ENCODE data around the gene ENHO.

The ENHO gene

DNA sequence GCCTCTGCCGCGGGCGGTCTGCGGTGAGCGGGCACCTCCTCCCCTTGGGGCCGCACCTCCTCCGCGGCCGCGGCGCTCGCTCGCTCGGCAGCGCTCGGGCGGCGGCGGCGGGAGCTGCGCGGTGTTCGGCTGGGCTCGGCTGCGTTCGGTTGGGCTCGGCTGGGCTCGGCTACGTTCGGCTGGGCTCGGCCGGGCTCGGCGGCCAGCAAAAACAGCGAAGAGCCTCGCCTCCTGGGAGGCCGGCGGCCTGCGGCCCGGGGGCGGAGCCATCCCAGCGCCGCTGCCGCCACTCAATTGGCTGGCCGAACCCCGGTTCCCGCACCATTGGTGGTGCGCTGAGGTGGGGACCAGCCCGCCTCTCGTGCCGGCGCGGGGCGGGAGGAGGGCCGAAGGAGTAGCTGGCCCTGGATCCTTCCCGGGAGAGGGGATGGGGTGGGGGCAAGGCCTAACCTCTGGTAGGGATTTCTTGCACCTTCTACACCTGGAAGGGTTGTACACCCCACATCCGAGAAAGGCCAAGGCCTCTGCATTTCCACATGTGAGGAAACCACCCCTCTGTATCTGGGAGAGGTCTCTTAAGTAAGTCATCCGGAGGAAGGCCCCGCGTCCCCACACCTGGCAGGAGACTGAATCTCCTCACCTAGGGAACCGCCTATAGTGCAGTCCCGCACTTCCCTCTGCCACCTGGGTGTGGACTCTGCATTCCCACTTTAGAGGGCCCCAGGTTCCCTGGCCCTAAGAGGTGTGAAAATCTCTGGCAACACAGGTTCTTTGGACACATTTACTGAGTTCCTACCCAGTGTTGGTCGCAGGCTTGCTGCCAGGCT, at the start of gene ENHO:
Gene ENHO (minus strand): TSS at position 20 of the 827 bp plus-strand sequence. CDS start 1,295 bp downstream, outside the sequence.
- peak; percentile 72 for DNase-seq (ENCODE audit: low read depth, low spot score)

- no peak for DNase-seq (ENCODE audit: low read depth, low spot score)
Observed at GRCh38 chr9:34572092-34572491, 49.3 kb upstream of the ENHO start.

- no peak for DNase-seq (ENCODE audit: low read depth, low spot score)
Observed at GRCh38 chr9:34571481-34571810, 48.7 kb upstream of the ENHO start.

- DNase-seq (ENCODE audit: low read depth, low spot score), result no peak
Observed at GRCh38 chr9:34570809-34571480, 48.2 kb upstream of the ENHO start.

- no peak for DNase-seq (ENCODE audit: low read depth, low spot score)
Observed at GRCh38 chr9:34570376-34570775, 47.6 kb upstream of the ENHO start.

DNA sequence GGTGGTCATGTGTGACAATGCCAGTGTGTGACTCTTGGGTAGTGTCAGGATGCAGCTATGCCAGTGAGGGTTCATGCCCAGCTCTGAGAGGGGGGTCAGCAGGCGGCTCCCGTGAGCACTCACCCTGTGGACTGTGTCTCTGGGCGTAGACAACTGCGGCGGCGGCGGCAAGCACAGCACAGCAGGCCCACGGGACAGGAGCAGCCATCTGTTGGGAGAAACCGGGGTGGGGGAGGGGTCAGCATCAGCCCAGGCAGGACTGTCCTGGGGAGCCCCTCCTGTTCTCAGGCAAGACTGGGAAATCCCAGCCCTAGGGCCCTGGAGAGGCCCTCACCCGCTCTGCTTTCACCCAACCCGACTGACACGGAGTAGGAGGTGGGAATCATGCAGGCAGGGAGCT, 46.0 kb upstream of the ENHO start:
- DNase-seq (ENCODE audit: low read depth, low spot score), result no peak

GRCh38 chr9:34568133-34568532, 45.3 kb upstream of the ENHO start:
- DNase-seq (ENCODE audit: low read depth, low spot score), result no peak

DNA sequence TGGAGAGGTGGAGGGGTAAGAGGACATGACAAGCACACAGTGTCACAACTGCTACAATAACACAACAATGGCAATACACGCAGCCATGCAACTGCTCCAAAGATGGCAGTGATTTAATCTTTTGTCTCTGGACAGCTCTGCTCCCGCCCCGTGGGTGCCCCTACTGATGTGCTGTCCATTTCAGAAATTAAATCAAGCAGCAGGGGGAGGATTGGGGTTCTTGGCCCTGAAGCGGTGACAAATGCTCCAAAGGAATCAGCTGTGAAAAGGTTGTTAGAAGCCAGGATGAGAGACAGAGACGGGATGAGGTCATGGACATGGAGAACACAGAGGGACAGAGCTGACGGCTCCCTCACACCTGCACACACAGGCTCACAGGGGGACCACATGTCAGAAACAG, 44.2 kb upstream of the ENHO start:
- DNase-seq (ENCODE audit: low read depth, low spot score), result no peak

DNA sequence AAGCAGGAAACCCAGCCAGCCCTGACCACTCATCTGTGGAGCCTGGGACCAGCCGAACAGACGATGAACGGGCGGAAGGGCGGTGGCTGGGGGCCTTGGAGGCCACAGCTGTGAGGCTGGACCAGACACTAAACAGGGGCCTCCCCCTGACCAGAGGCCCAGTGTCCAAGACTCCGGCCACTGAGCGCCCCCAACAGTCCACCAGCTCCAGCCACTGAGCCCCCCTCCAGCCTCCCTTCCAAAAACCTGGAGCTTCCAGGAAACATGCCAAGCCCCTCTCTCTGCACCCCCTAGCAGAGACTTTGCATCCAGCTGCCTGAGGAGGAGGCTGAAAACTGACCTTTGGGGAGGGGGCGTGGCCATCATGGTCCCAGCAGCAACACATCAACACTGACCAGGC, 43.5 kb upstream of the ENHO start:
- DNase-seq (ENCODE audit: low read depth, low spot score), result no peak

GRCh38 chr9:34565856-34566255, 43.1 kb upstream of the ENHO start:
- no peak for DNase-seq (ENCODE audit: low read depth, low spot score)

DNA sequence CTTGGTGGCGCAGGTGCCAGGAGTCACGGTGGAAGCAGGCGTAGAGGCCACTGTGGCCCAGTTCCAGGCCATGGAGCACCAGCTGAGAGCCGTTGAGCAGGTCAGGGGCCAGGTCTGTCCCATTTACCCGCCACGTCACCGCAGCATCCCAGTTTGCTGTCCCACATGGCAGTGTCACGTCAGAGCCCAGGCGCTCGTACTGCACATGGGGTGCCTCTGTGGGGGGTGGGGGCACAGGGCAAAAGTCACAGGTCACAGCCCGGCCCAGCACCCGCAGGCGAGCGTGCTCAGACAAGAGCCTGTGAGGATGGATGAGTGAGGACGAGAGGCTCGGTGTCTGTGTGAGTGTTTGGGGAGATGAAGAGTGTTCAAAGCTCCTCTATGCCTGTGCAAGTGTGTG, 41.8 kb upstream of the ENHO start:
- no peak for DNase-seq (ENCODE audit: low read depth, low spot score)

- no peak for DNase-seq (ENCODE audit: low read depth, low spot score)
Observed at GRCh38 chr9:34563262-34563661, 40.5 kb upstream of the ENHO start.

GRCh38 chr9:34562135-34562745, 39.5 kb upstream of the ENHO start:
- no peak for DNase-seq (ENCODE audit: low read depth, low spot score)

- DNase-seq (ENCODE audit: low read depth, low spot score), result no peak
Observed at GRCh38 chr9:34560599-34561214, 37.9 kb upstream of the ENHO start.

DNA sequence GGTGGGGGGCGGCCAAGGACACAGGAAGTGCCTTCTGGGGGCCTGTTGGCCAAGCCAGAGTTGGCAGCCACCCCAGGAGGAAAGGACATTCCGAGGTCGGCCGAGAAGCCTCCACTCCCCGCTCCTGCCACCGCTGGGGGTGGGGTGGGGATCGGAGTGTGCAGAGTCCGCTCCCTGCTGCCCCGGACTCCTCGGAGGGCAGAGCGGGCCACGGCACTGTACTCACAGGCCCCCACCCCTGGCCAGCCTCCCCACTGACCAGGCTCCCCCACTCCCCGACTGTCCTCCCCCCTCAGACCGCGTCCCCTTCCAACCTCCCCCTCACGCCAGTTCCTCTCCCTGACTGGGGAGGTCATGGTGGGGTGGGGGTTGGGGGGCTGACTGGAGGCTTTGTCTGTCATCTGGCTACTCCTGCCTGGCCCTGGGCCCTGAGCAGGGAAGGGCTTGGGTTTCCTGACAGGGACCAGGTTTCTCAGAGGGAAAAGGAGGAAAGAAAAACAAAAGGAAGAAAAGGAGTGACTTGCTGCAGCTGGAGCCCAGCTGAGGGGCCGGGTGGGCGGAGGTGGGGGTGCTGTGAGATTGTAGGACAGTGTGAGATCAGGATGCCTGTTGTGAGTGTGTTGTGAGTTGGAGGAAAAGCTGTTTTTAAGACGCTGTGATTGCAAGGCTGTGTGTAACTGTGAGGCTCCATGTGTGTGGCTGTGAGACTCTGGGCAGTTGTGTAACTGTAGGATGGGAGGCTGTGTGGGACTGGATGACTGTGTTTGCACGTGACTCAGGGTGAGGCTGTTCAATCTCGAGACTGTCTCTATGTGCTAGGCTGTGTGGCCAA, 37.0 kb upstream of the ENHO start:
- no peak for DNase-seq (ENCODE audit: low read depth, low spot score)

GRCh38 chr9:34558919-34559623, 36.3 kb upstream of the ENHO start:
- DNase-seq (ENCODE audit: low read depth, low spot score), result no peak

DNA sequence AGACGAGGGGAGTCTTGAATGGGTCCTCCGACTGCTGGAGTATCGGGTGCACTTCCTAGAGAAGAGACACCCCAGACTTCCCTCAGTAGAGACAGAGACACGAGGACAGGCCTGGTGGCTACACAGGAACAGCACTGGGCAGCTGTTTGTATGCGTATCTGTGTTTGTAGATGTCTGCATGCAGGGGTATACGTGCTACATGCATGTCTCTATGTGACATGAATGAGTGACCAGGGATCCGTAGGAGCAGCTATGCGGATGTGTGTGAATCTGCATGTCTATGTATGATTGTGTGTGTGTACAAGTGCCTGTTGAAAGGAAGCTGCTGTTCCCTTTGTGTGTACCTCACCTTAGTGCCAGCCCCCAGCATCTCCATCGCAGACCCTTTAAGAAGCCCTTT, 35.6 kb upstream of the ENHO start:
- DNase-seq (ENCODE audit: low read depth, low spot score), result no peak

DNA sequence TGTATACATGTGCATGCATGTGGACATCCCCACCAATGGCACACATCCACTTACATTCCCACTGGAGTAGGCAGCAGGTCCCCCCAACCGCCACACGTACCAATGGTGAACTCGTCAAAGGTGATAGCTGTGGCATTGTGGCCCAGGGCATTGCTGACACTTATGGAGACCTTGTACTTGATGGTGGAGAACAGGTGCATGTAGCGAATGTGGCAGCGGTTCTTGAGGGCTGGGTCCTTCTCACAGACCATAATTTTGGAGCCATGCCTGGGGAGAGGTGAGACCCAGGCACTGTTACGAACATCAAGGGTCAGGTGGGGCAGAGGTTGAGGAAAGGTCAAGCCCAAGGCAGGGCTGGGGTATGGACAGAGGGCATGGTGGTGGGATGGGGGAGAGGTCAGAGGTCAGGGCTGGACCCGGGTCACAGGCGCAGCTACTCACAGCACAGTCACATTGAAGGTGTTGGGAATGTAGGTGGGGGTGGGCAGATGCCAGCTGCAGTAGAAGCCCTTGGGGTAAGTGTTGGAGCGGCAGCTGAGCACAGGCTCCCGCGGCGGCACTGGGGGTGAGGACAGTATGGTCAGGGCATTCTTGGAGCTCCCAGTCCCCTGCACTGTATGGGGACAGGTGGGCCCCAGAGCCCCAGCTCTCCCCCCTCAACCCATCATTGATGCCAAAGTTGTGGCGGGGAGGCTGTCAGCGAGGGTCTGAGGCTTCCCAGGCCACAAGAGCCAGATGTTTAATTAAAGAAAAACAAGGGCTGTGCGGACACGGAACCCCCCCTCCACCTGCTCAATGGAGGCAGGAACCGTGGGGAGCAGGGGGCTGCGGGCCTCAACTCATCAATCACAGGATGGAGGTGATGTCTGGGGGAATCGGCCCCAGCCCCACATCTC, 34.9 kb upstream of the ENHO start:
- DNase-seq (ENCODE audit: low read depth, low spot score), result no peak

DNA sequence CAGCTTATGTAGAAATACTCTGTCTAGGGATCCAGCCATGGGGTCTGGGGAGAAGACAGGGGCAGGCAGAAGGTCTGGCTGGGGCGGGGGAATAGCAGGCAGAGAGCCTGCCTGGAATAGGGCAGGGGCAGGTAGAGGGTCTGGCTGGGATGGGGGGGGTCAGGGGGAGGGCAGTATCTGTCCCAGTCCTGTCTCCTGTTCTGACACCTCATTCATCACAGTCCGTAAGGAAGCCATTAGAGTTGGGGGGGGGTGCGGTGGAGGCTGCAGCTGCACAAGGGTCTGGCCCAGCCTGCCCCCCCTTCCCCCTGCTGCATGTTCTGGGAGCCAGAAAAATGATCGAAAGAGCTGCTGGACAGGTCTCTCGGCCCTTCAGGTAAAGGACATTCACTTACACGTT, 34.2 kb upstream of the ENHO start:
- DNase-seq (ENCODE audit: low read depth, low spot score), result no peak

Measured in activated naive CD8-positive, alpha-beta T cell treated with anti-CD3 and anti-CD28 coated beads, Interleukin-2, amount 50 U/mL, for 16 hours (primary cell).